ENCODE measurements around the gene MTG2.

- TF ChIP-seq, protein P1, sequence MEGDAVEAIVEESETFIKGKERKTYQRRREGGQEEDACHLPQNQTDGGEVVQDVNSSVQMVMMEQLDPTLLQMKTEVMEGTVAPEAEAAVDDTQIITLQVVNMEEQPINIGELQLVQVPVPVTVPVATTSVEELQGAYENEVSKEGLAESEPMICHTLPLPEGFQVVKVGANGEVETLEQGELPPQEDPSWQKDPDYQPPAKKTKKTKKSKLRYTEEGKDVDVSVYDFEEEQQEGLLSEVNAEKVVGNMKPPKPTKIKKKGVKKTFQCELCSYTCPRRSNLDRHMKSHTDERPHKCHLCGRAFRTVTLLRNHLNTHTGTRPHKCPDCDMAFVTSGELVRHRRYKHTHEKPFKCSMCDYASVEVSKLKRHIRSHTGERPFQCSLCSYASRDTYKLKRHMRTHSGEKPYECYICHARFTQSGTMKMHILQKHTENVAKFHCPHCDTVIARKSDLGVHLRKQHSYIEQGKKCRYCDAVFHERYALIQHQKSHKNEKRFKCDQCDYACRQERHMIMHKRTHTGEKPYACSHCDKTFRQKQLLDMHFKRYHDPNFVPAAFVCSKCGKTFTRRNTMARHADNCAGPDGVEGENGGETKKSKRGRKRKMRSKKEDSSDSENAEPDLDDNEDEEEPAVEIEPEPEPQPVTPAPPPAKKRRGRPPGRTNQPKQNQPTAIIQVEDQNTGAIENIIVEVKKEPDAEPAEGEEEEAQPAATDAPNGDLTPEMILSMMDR (IDR thresholded peaks at IDR 0.05; ENCODE audit: low read depth, low read length, poor library complexity, severe bottlenecking), result no peak
- TF ChIP-seq EZH2phosphoT487 (IDR thresholded peaks at IDR 0.05; ENCODE audit: borderline replicate concordance, low read length), result no peak
Observed at GRCh38 chr20:62211216-62211615, 28.4 kb downstream of the MTG2 start.
